ENCODE measurements around the gene ADGRL3. TPM values are rescaled to one million over a fixed set of nuclear protein-coding genes. Genes with fewer than 3 reads are reported as not detected.
"Not testable (repeated sequence)": the region's sequence is repeated elsewhere in the genome, so short reads cannot be mapped to it uniquely, and the experiment has no call there.

ADGRL3 gene
- total RNA-seq, 4 donors from 2014 or later, result 2.2 to 10.0 (median 4.6) TPM

DNA sequence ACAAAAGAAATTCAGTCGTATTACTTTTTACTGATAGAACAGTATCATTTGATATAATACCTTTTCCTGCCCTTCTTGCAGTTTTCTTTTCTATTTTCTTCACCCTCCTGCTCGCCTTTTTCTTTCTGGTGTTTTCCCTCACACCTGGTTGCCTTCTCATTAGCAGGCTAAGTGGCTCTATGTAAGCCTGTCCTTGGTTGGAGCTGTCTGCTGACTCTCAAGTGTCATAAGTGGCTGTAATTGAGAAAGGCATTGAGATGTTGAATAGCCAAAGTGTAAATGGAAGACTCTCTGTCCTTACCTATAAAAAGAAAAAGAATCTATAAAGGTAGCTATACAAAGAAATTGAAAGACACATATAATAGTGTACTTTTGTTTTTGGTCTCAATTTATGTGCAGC, 180.7 kb downstream of the ADGRL3 start:
- in situ Hi-C loops (cut with MboI; ENCODE audit: low pct_ligation_motif_present in 1 of 4, low pct_unique_long_range_greater_than_20kb in 1 of 4, low sequenced_read_pairs in 3 of 4), result no loop called here
- H3K4me1 ChIP-seq, result no peaks in the 10 kb centered on the region
- no peak for DNase-seq
- intact Hi-C loops (cut with DNase I; ENCODE audit: low total_unique reads), result no loop called here
- no peaks in the 10 kb centered on the region for H3K27me3 ChIP-seq
- no peaks in the 10 kb centered on the region for H3K36me3 ChIP-seq
- no peak overlapping the region for H3K27ac ChIP-seq
- 82 to 88% methylated on average over 2 of the region's 2 CpGs for WGBS, 2 donors (ENCODE audit: low coverage in 1 of 2)
- TF ChIP-seq POLR2AphosphoS5 (IDR thresholded peaks at IDR 0.05) (no peak), POLR2A (IDR thresholded peaks at IDR 0.05) (no peak), EP300 (IDR thresholded peaks at IDR 0.05; ENCODE audit: low read depth) (no peak)
- TF ChIP-seq, protein P1, sequence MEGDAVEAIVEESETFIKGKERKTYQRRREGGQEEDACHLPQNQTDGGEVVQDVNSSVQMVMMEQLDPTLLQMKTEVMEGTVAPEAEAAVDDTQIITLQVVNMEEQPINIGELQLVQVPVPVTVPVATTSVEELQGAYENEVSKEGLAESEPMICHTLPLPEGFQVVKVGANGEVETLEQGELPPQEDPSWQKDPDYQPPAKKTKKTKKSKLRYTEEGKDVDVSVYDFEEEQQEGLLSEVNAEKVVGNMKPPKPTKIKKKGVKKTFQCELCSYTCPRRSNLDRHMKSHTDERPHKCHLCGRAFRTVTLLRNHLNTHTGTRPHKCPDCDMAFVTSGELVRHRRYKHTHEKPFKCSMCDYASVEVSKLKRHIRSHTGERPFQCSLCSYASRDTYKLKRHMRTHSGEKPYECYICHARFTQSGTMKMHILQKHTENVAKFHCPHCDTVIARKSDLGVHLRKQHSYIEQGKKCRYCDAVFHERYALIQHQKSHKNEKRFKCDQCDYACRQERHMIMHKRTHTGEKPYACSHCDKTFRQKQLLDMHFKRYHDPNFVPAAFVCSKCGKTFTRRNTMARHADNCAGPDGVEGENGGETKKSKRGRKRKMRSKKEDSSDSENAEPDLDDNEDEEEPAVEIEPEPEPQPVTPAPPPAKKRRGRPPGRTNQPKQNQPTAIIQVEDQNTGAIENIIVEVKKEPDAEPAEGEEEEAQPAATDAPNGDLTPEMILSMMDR (IDR thresholded peaks at IDR 0.05), result no peak
- no peak overlapping the region for H3K4me3 ChIP-seq
- H3K9me3 ChIP-seq, result no peaks in the 10 kb centered on the region

DNA sequence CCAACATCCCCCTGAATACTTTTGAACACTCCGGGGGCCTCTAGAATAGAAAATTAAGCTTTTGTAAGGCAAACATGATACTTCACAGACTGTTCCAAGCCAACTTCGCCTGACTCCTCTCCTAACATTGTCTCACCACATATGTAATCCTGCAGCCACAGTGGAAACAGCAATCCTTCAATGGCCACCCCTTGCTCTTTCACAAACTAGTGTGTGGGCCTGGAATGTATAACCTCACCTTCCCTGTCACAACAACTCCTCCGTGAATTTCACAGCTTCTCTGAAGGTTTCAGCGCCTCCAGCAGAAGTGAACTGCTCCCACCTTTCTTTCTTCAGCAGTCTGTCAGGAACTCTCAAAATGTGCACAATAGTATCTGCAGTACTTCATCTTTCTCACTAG, 185.1 kb downstream of the ADGRL3 start:
- H3K27me3 ChIP-seq, result no peaks in the 10 kb centered on the region
- DNase-seq, result no peak
- no peak overlapping the region for H3K4me3 ChIP-seq
- H3K36me3 ChIP-seq, result no peaks in the 10 kb centered on the region
- intact Hi-C loops (cut with DNase I; ENCODE audit: low total_unique reads), result no loop called here
- H3K9me3 ChIP-seq, result no peaks in the 10 kb centered on the region
- TF ChIP-seq EP300 (IDR thresholded peaks at IDR 0.05; ENCODE audit: low read depth) (no peak), POLR2A (IDR thresholded peaks at IDR 0.05) (no peak)
- TF ChIP-seq, protein P1 (IDR thresholded peaks at IDR 0.05), result no peak
- in situ Hi-C loops (cut with MboI; ENCODE audit: low pct_ligation_motif_present in 1 of 4, low pct_unique_long_range_greater_than_20kb in 1 of 4, low sequenced_read_pairs in 3 of 4), result no loop called here
- 88 to 93% methylated on average over 2 to 4 of the region's 4 CpGs for WGBS, 2 donors (ENCODE audit: low coverage in 1 of 2)
- no peaks in the 10 kb centered on the region for H3K4me1 ChIP-seq
- H3K27ac ChIP-seq, result no peak overlapping the region

DNA sequence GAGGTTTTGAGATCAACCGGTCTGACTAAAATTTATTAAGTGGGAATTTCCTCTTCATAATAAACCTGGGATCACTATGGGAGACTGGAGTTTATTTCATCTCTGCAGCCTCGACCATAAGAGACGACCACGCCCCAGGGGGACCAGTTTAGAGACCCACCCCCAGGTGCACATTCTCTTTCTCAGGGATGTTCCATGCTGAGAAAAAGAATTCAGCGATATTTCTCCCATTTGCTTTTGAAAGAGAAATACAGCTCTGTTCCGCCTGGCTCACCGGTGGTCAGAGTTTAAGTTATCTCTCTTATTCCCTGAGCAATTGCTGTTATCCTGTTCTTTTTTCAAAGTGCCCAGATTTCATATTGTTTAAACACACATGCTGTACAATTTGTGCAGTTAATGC, 187.2 kb downstream of the ADGRL3 start:
- intact Hi-C loops (cut with DNase I; ENCODE audit: low total_unique reads); H3K27me3 ChIP-seq; H3K4me3 ChIP-seq; H3K27ac ChIP-seq; H3K4me1 ChIP-seq; H3K36me3 ChIP-seq; in situ Hi-C loops (cut with MboI; ENCODE audit: low pct_ligation_motif_present in 1 of 4, low pct_unique_long_range_greater_than_20kb in 1 of 4, low sequenced_read_pairs in 3 of 4); H3K9me3 ChIP-seq; DNase-seq: not testable (repeated sequence)
- whole genome bisulfite sequencing, 2 donors (ENCODE audit: low coverage in 1 of 2), result 80 to 87% methylated on average over 7 of the region's 7 CpGs

DNA sequence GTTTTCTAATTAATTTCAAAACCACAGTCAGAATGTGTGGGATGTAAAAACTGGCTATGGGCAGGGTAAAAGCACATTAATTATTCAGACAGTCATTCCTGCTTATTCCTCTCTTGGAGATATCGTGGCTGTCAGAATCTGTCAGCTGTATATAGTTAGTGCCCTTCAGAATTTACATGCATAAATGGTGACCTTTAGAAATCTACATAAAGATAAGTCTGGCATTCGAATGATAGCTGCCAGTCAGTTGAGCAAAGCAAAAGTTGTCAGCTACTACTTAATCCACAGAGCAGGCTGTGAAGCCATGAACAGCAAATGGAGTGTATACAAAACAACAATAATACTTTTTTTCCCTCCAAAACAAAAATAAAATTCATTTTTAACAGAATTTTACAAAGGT, 189.5 kb downstream of the ADGRL3 start:
- Histone ChIP-seq H3K27ac (no peak overlapping the region), H3K36me3 (no peaks in the 10 kb centered on the region), H3K4me3 (no peak overlapping the region), H3K27me3 (no peaks in the 10 kb centered on the region), H3K9me3 (no peaks in the 10 kb centered on the region), H3K4me1 (no peaks in the 10 kb centered on the region)
- WGBS, 2 donors (ENCODE audit: low coverage in 1 of 2), result 60 to 63% methylated on average over 1 to 2 of the region's 2 CpGs
- DNase-seq, result no peak
- no peak for TF ChIP-seq POLR2AphosphoS5 (IDR thresholded peaks at IDR 0.05)
- TF ChIP-seq, protein P1 (IDR thresholded peaks at IDR 0.05), result no peak
- TF ChIP-seq POLR2A (IDR thresholded peaks at IDR 0.05), result no peak
- no peak for TF ChIP-seq EP300 (IDR thresholded peaks at IDR 0.05; ENCODE audit: low read depth)
- intact Hi-C loops (cut with DNase I; ENCODE audit: low total_unique reads) (no loop called here), in situ Hi-C loops (cut with MboI; ENCODE audit: low pct_ligation_motif_present in 1 of 4, low pct_unique_long_range_greater_than_20kb in 1 of 4, low sequenced_read_pairs in 3 of 4) (no loop called here)

DNA sequence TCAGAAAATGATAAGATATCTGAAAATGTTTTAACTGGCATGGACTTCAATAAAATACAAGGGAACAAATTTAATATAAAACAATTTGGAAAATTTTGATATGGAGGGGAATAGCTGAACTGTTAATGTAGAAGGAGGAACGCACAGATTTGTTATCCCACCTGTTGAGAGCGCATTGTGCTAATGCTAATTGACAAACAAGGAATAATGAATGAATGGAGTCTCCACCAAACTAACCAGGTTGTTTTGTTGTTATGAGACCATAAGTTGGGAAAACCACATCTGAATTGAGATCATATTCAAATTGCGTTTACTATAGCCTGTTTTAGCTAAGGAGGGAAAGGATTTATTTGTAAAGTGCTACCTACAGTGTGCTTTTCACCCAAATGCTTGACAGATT, 195.6 kb downstream of the ADGRL3 start:
- intact Hi-C loops (cut with DNase I; ENCODE audit: low total_unique reads), result no loop called here
- no peaks in the 10 kb centered on the region for H3K4me1 ChIP-seq
- WGBS, 2 donors (ENCODE audit: low coverage in 1 of 2), result 87 to 90% methylated on average over 3 of the region's 3 CpGs
- no peak for TF ChIP-seq POLR2A (IDR thresholded peaks at IDR 0.05)
- TF ChIP-seq, protein P1 (IDR thresholded peaks at IDR 0.05), result no peak
- no peak for TF ChIP-seq POLR2AphosphoS5 (IDR thresholded peaks at IDR 0.05)
- no peak for TF ChIP-seq EP300 (IDR thresholded peaks at IDR 0.05; ENCODE audit: low read depth)
- H3K36me3 ChIP-seq, result no peaks in the 10 kb centered on the region
- no peaks in the 10 kb centered on the region for H3K27me3 ChIP-seq
- no peak for DNase-seq
- in situ Hi-C loops (cut with MboI; ENCODE audit: low pct_ligation_motif_present in 1 of 4, low pct_unique_long_range_greater_than_20kb in 1 of 4, low sequenced_read_pairs in 3 of 4), result no loop called here
- H3K27ac ChIP-seq, result no peak overlapping the region
- H3K9me3 ChIP-seq, result no peaks in the 10 kb centered on the region
- H3K4me3 ChIP-seq, result no peak overlapping the region

Measured in transverse colon (tissue), 4 donors.